Kidney epithelial cell (primary cell): ENCODE results near the gene DNAJA1. TPM values are rescaled to one million over a fixed set of nuclear protein-coding genes. Genes with fewer than 3 reads are reported as not detected.
"Not testable (repeated sequence)": the region's sequence is repeated elsewhere in the genome, so short reads cannot be mapped to it uniquely, and the experiment has no call there.

Experiments used
- DNase-seq: peaks from one replicate; pipeline ENCODE4 v3.0.0-alpha.2; 2010; ENCODE audit warnings: low read depth
- H3K27me3 ChIP-seq: 2 replicates; pipeline ENCODE4 v1.6.0; 2011; ENCODE audit warnings: low read length; ENCODE audit not compliant: control insufficient read depth, insufficient read depth
- H3K36me3 ChIP-seq: 2 replicates; pipeline ENCODE4 v1.5.1; 2011; ENCODE audit warnings: low read length; ENCODE audit not compliant: control insufficient read depth, insufficient read depth
- H3K4me3 ChIP-seq: 2 replicates; pipeline ENCODE4 v1.5.1; 2011; ENCODE audit warnings: low read depth, mild to moderate bottlenecking, control low read depth, low read length
- total RNA-seq: library from RNA; depleted of rRNA; stranded (reverse); fragments of >200 nt; gene quantifications from 2 replicates; pipeline ENCODE4 v1.2.3, GENCODE V29; 2015
- TF ChIP-seq, protein P1 (sequence below): IDR thresholded peaks from 2 replicates; pipeline ENCODE4 v1.5.1; 2011; ENCODE audit warnings: mild to moderate bottlenecking, moderate library complexity, low read length, control low read depth, inconsistent platforms; ENCODE audit not compliant: insufficient read depth, poor library complexity, severe bottlenecking

The DNAJA1 gene
- total RNA-seq, 1 donor from 2014 or later: 166 TPM

DNA sequence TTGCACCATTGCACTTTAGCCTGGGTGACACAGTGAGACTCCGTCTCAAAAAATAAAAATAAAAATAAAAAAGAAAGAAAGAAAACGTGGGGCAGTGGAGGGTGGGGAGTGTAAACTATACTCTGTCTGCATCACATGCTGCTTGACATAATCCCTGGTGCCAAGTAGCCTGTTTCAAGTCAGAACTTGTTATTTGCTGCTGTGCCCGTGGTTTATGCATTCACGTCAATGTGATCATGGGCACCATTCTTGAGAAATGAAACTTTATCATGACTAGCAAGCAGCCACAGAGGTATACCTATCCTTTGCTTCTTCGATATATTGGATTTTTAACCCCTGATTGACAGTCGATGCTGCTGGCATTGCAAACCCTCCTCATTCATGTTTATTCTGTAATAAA, 55.5 kb downstream of the DNAJA1 start:
- TF ChIP-seq, protein P1, sequence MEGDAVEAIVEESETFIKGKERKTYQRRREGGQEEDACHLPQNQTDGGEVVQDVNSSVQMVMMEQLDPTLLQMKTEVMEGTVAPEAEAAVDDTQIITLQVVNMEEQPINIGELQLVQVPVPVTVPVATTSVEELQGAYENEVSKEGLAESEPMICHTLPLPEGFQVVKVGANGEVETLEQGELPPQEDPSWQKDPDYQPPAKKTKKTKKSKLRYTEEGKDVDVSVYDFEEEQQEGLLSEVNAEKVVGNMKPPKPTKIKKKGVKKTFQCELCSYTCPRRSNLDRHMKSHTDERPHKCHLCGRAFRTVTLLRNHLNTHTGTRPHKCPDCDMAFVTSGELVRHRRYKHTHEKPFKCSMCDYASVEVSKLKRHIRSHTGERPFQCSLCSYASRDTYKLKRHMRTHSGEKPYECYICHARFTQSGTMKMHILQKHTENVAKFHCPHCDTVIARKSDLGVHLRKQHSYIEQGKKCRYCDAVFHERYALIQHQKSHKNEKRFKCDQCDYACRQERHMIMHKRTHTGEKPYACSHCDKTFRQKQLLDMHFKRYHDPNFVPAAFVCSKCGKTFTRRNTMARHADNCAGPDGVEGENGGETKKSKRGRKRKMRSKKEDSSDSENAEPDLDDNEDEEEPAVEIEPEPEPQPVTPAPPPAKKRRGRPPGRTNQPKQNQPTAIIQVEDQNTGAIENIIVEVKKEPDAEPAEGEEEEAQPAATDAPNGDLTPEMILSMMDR: no peak
- H3K27me3 ChIP-seq: no peaks in the 10 kb centered on the region
- no peak overlapping the region for H3K4me3 ChIP-seq
- H3K36me3 ChIP-seq: no peaks in the 10 kb centered on the region
- DNase-seq: no peak

DNA sequence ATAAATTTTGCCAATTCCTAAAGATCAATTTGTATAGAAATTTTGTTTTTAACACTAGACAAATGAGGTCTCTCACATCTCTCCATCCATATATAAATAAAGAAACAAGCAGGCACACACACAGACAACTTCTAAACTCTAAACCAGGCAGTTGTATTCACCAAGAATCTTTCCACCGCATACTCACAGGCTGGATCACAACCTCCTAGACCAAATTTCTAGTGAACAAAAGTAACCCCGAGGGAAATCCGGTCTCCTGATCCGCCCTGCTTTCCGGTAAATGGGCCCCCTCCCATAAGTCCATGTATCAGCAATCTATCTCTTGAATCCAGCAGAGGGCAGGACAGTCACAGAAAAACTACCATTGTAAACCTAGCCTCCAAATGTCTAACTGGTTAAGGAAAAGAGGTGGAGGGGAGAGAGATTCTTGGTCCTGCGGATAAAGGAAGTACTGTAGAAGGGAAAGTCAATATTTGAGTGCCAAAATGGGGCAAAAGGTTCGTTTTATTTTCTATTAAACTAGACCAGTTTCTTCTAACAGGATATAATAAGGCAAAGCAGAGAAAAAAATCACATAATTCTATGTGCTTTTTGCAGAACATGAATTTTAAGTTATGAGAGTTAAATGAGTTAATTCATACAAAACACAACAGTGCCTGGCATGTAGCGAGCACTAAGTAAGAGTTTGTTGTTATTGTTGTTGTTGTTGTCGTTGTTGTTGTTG, 56.2 kb downstream of the DNAJA1 start:
- TF ChIP-seq, protein P1: peak; percentile 67
- no peak overlapping the region for H3K4me3 ChIP-seq
- H3K27me3 ChIP-seq: no peaks in the 10 kb centered on the region
- DNase-seq: peak; percentile 61
- no peaks in the 10 kb centered on the region for H3K36me3 ChIP-seq

DNA sequence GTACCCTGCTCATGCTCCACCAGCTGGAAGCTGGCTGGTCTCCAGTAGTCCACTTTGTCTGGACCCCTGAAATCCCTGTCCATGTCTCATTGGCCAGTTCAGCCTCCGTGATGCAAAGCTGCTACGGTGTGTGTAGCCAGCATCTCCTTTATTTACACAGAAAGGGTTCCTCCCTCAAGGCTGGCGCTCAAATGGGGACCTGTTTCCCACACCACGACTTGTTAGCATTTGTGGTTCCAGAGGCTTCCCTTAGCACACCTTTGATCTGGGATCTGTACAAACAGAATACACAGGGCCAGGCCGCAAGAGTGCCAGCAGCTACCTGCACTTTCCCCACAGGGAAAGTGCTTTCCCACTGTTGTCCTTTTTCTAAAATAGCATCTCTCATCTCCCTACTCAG, 57.1 kb downstream of the DNAJA1 start:
- TF ChIP-seq, protein P1: no peak

DNA sequence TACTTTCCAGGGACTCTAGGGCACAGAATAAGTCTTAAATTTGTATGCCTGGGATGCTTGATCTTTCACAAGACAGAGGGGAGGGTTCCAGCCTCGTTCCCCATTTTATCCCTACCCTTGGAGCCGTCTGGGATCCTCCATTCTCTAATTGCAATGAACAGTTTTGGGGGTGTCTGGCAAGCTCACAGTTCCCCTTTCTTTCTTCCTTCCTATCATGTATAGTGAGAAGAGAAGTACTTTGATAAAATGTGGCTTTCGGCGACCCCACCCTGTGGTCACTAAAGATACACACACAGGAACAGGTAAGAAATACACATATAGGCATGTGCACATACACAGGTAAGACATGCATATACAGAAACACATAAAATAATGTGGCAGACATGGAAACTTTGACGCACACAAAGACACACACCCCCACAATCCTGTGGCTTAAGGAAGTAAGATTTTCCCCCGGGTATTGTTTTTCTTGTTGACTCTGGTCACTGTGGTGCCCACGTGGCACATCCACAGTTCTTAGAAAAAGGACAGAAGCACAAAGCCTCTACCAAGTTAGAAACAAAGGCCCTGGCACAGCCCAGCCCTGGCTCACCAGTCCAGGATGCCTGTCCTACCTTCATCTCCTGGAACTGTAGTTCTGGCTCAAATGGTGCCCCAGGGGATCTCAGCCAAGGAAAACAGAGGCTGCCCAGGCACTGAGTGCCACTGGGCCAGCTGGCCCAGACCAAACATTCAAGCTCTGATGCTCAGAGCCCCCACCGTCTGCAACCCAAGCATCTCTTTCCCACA, 57.7 kb downstream of the DNAJA1 start:
- DNase-seq: no peak
- Histone ChIP-seq H3K36me3 (no peaks in the 10 kb centered on the region), H3K27me3 (no peaks in the 10 kb centered on the region), H3K4me3 (no peak overlapping the region)
- TF ChIP-seq, protein P1: no peak

More for the DNA sequence above, 57.1 kb downstream of the DNAJA1 start:
- DNase-seq: no peak
- Histone ChIP-seq H3K27me3 (no peaks in the 10 kb centered on the region), H3K36me3 (no peaks in the 10 kb centered on the region), H3K4me3 (no peak overlapping the region)

DNA sequence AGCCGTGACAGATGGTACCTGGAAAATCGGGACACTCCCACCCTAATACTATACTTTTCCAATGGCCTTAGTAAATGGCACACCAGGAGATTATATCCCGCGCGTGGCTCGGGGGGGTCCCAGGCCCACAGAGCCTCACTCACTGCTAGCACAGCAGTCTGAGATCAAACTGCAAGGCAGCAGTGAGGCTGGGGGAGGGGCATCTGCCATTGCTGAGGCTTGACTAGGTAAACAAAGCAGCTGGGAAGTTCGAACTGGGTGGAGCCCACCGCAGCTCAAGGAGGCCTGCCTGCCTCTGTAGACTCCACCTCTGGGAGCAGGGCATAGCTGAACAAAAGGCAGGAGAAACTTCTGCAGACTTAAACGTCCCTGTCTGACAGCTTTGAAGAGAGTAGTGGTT, 60.6 kb downstream of the DNAJA1 start:
- H3K27me3 ChIP-seq, H3K36me3 ChIP-seq, H3K4me3 ChIP-seq, DNase-seq: not testable (repeated sequence)

Other genes with a start within 250 kb of the DNAJA1 start
- not detected in 2 replicates for gene TMEM215, start 241.7 kb upstream of the DNAJA1 start, total RNA-seq
- 33.3 and 43.1 TPM in 2 replicates for gene APTX, start 23.6 kb upstream of the DNAJA1 start, total RNA-seq
- gene SMU1, start 51.4 kb downstream of the DNAJA1 start, total RNA-seq: 18.1 and 18.9 TPM in 2 replicates
- 86.1 and 103 TPM in 2 replicates for gene B4GALT1, start 142.1 kb downstream of the DNAJA1 start, total RNA-seq
- gene SPINK4, start 214.9 kb downstream of the DNAJA1 start, total RNA-seq: not detected in 2 replicates
- gene BAG1, start 239.4 kb downstream of the DNAJA1 start, total RNA-seq: 54.8 and 59.0 TPM in 2 replicates
- gene CHMP5, start 239.8 kb downstream of the DNAJA1 start, total RNA-seq: 80.0 and 84.9 TPM in 2 replicates